ENCODE data around the gene MMP15. TPM values are rescaled to one million over a fixed set of nuclear protein-coding genes. Genes with fewer than 3 reads are reported as not detected.
"Not testable (repeated sequence)": the region's sequence is repeated elsewhere in the genome, so short reads cannot be mapped to it uniquely, and the experiment has no call there.

The MMP15 gene
- polyA plus RNA-seq, 5 donors = 32.4 to 72.3 (median 40.9) TPM

- no peak for DNase-seq
Observed at GRCh38 chr16:58047557-58048348, 22.2 kb downstream of the MMP15 start.

GRCh38 chr16:58048494-58049231 is 23.1 kb downstream of the MMP15 start:
- no peak for DNase-seq

GRCh38 chr16:58049232-58050185 is 24.0 kb downstream of the MMP15 start:
- DNase-seq = no peak

GRCh38 chr16:58051296-58051695 is 25.7 kb downstream of the MMP15 start:
- DNase-seq = no peak

GRCh38 chr16:58051821-58052603 is 26.5 kb downstream of the MMP15 start:
- no peak for DNase-seq

GRCh38 chr16:58053682-58054005 is 28.1 kb downstream of the MMP15 start:
- no peak for DNase-seq

- no peak for DNase-seq
Observed at GRCh38 chr16:58054289-58054688, 28.7 kb downstream of the MMP15 start.

GRCh38 chr16:58056580-58056979 is 31.0 kb downstream of the MMP15 start:
- DNase-seq = no peak

GRCh38 chr16:58057121-58057520 is 31.6 kb downstream of the MMP15 start:
- DNase-seq = no peak

- DNase-seq = no peak
Observed at GRCh38 chr16:58057784-58058183, 32.2 kb downstream of the MMP15 start.

- DNase-seq = no peak
Observed at GRCh38 chr16:58062821-58063220, 37.3 kb downstream of the MMP15 start.

GRCh38 chr16:58063377-58064076 is 38.0 kb downstream of the MMP15 start:
- DNase-seq = no peak

- DNase-seq = no peak
Observed at GRCh38 chr16:58070585-58070984, 45.0 kb downstream of the MMP15 start.

GRCh38 chr16:58072134-58072533 is 46.6 kb downstream of the MMP15 start:
- DNase-seq = not testable (repeated sequence)

GRCh38 chr16:58073086-58073485 is 47.5 kb downstream of the MMP15 start:
- not testable (repeated sequence) for DNase-seq

- DNase-seq = no peak
Observed at GRCh38 chr16:58074657-58075056, 49.1 kb downstream of the MMP15 start.

GRCh38 chr16:58076514-58076913 is 51.0 kb downstream of the MMP15 start:
- no peak for DNase-seq

- no peak for DNase-seq
Observed at GRCh38 chr16:58077796-58078195, 52.2 kb downstream of the MMP15 start.

- DNase-seq = not testable (repeated sequence)
Observed at GRCh38 chr16:58080657-58081056, 55.1 kb downstream of the MMP15 start.

GRCh38 chr16:58082381-58082780 is 56.8 kb downstream of the MMP15 start:
- no peak for DNase-seq

GRCh38 chr16:58084635-58085034 is 59.1 kb downstream of the MMP15 start:
- no peak for DNase-seq
